Activated T-cell treated with anti-CD3 and anti-CD28 coated beads for 24 hours (primary cell): Measurements from ENCODE around the gene SAP30L.
A peak's percentile ranks its signal among the peaks of the same experiment; 100 is the strongest.

Source experiments
- DNase-seq: peaks from one replicate; pipeline ENCODE4 v3.0.0-alpha.2; 2020; ENCODE audit warnings: low read depth

SAP30L gene, protein sequence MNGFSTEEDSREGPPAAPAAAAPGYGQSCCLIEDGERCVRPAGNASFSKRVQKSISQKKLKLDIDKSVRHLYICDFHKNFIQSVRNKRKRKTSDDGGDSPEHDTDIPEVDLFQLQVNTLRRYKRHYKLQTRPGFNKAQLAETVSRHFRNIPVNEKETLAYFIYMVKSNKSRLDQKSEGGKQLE

DNA sequence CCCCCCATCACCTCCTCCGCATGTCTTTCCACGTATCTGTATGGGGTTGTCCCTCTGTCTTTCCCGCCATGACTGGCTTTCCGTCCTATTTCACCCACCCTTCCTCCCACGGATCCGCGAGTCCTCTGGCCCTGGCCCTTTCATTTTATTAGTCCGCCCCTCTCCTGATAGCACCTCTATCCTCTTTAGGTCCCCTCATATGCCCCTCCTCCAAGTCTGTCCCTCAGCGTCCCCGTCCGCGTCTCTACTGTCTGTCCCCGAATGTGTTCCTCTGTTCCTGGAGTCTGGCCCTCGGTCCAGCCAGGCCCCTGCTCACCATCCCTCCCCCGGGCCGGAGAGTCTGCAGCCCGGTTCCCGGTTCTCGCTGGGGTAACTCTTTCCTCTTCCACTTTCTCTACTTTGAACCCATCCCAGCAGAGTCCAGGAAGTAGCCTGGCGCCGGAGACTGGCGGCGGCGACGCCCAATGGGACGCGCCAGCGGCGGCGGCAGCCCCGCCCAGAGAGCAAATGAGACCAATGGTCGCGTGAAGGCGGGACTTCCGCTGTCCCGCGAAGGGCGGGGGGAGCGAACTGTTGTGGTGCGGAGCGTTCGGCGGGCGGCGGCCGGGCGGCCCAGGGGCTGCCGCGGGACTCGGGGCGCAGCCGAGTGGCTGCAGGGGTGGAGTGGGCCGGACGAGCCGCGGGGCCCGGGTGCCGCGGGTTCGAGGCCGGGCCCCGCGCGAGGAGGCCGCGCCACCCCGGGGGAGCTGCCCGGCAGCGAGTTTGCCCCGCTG, at the start of gene SAP30L:
SAP30L (plus strand) TSS at position 576 of the 773 bp plus-strand sequence. CDS start 608 bp downstream, outside the sequence.
- DNase-seq: peak; percentile 93

DNA sequence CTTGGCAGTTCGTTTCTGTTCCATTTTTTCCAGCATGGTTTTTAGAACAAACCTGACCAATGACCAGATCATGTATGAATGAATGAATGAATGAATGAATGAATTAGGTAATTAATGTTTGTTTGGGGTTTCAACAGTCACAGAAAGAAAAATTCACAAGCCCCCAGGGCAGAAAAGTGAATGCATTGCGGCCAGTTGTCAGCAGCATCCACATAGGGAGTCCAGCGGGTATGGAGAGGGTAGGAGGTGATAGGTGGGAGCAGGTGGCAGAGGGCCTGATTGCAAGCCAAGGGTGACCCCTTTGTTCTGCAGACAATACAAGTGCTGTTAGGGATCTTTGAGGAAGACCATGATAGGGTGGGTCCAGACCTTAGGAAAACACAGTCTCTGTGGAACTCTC, 49.7 kb upstream of the SAP30L start:
- no peak for DNase-seq

GRCh38 chr5:154397652-154398406, 48.0 kb upstream of the SAP30L start:
- DNase-seq: no peak

DNA sequence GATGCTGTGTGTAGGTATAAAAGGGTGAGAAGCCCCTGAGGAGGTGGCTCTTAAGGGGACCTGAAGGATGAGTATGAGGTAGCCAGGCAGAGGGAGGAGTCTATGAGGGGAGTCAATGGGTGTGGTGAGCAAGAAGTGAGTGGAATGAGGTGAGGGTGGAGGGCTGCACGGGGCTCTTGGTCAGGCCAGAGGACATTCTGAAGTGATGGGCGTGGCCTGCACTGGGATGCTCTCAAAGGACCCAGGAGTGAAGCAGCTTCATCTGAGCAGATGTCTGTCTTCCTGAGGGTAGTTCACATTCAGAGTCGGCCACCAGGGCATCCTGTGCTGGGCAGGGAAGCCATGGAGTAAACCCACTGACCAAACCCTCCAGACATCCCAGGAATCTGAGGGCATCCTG, 45.1 kb upstream of the SAP30L start:
- DNase-seq: no peak

GRCh38 chr5:154401355-154401754, 44.4 kb upstream of the SAP30L start:
- DNase-seq: no peak

- no peak for DNase-seq
Measured at GRCh38 chr5:154401931-154402330, 43.9 kb upstream of the SAP30L start.

- no peak for DNase-seq
Measured at GRCh38 chr5:154402611-154403010, 43.2 kb upstream of the SAP30L start.

- DNase-seq: no peak
Measured at GRCh38 chr5:154403234-154403633, 42.6 kb upstream of the SAP30L start.

DNA sequence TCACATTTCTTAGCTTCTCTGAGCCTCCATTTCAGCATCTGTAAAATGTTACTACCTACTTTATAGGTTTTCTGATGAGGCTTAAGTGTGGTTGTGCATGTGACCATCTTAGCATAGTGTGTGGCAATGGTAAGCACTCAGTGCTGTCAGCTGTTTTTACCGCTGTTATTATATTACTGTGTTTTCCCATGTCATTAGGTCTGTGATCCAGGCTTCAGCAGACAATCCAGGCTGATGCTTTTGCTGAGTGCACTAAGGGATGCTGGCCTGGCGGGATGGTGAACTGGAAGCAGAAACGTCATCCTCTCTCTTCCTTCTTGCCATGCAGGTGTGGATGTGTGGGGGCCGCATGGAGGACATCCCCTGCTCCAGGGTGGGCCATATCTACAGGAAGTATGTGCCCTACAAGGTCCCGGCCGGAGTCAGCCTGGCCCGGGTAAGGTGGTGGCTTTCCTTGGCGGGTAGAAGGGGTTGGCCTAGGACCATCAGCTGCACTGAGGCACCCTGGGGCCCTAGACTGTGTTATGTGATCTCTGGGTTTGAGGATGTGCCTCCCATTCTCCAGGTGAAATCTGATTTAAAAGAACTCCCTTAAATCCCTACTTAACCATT, 41.9 kb upstream of the SAP30L start:
- no peak for DNase-seq

GRCh38 chr5:154405078-154405792, 40.6 kb upstream of the SAP30L start:
- peak; percentile 62 for DNase-seq

GRCh38 chr5:154406231-154406630, 39.6 kb upstream of the SAP30L start:
- no peak for DNase-seq

- DNase-seq: no peak
Measured at GRCh38 chr5:154406826-154407225, 39.0 kb upstream of the SAP30L start.

- DNase-seq: no peak
Measured at GRCh38 chr5:154408811-154409210, 37.0 kb upstream of the SAP30L start.

- DNase-seq: no peak
Measured at GRCh38 chr5:154409230-154409840, 36.5 kb upstream of the SAP30L start.

DNA sequence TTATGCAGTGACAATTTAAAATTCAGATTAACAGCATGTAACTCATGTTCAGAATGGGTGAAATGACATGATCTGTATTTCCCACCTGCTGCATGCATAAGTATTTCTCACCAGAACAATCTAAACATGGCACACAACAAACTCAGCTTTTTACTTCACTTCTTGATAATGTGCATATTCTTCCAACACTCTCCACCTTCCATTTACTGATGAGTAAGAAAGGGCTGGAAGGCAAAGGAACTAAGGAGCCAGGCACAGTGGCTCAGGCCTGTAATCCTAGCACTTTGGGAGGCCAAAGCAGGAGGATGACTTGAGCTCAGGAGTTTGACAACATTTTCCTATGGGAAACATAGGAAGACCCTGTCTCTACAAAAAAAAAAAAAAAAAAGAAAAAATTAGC, 35.8 kb upstream of the SAP30L start:
- DNase-seq: no peak

DNA sequence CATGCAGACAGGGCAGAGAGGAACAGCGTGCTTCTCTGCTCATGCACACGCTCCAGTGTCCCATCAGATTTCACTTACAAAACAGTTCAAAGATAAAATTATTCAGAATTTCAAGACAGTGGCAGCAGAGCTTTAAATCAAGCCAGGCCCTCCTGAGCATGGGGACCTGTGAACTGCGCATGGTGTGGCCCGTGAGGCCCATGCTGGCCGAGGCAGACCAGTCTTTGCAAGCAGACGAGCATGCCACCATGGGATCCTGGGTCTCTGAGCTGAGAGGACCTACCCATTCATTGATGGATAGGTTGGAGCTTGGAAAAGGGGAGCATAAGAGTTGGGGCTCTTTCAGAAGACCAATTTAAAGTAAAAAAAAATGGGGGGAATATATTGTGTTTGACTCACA, 35.0 kb upstream of the SAP30L start:
- DNase-seq: no peak

GRCh38 chr5:154411338-154411737, 34.5 kb upstream of the SAP30L start:
- DNase-seq: no peak

GRCh38 chr5:154412316-154412715, 33.5 kb upstream of the SAP30L start:
- DNase-seq: no peak

- no peak for DNase-seq
Measured at GRCh38 chr5:154412925-154413324, 32.9 kb upstream of the SAP30L start.

- DNase-seq: no peak
Measured at GRCh38 chr5:154415114-154415513, 30.7 kb upstream of the SAP30L start.

DNA sequence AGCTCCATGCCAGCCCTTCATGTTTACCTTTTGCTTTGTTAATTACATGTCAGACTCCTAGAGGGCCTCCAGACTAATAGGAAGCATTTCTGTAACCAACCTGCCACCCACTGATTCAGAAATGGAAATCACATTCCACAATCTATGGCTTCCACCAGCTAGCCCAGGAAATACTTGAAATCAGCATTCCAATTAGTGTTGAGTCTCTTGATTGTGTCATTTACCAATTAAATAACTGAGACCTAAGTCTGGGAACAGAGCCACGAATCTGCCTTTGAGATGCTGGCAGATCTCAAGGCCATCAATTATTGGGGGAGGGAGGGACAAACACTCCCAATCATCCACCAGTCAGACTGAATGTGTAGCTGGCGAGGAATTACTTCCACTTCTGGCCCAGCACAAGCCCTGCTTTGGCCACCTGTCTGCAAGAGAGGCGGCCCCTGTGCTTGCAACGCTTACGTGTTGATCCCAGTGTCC, 27.4 kb upstream of the SAP30L start:
- no peak for DNase-seq
